ENCODE data around the gene DLGAP3. TPM values are rescaled to one million over a fixed set of nuclear protein-coding genes. Genes with fewer than 3 reads are reported as not detected.

DLGAP3 gene
- total and polyA plus RNA-seq, 2 experiments from 2014 or later: 0.42 to 0.48 TPM

GRCh38 chr1:34899906-34900305 lies 29.5 kb downstream of the DLGAP3 start:
- H3K4me3 ChIP-seq: no peak overlapping the region
- no peaks in the 10 kb centered on the region for H3K27me3 ChIP-seq
- H3K4me1 ChIP-seq (ENCODE audit: low read depth): no peaks in the 10 kb centered on the region
- no peaks in the 10 kb centered on the region for H3K9me3 ChIP-seq (ENCODE audit: low read depth)
- no peak for TF ChIP-seq CTCF (IDR thresholded peaks at IDR 0.05; ENCODE audit: low read depth, low read length)
- no peak overlapping the region for H3K27ac ChIP-seq
- H3K36me3 ChIP-seq: no peaks in the 10 kb centered on the region
- DNase-seq (ENCODE audit: low read depth in 1 of 2, low spot score in 1 of 2): no peak

GRCh38 chr1:34899471-34899870 lies 30.0 kb downstream of the DLGAP3 start:
- no peaks in the 10 kb centered on the region for H3K4me1 ChIP-seq (ENCODE audit: low read depth)
- no peak overlapping the region for H3K27ac ChIP-seq
- H3K27me3 ChIP-seq: no peaks in the 10 kb centered on the region
- TF ChIP-seq CTCF (IDR thresholded peaks at IDR 0.05; ENCODE audit: low read depth, low read length): no peak
- H3K36me3 ChIP-seq: no peaks in the 10 kb centered on the region
- H3K4me3 ChIP-seq: no peak overlapping the region
- H3K9me3 ChIP-seq (ENCODE audit: low read depth): no peaks in the 10 kb centered on the region
- DNase-seq (ENCODE audit: low read depth in 1 of 2, low spot score in 1 of 2): no peak

GRCh38 chr1:34898330-34898761 lies 31.1 kb downstream of the DLGAP3 start:
- H3K27ac ChIP-seq: no peak overlapping the region
- H3K27me3 ChIP-seq: no peaks in the 10 kb centered on the region
- no peaks in the 10 kb centered on the region for H3K4me1 ChIP-seq (ENCODE audit: low read depth)
- DNase-seq (ENCODE audit: low read depth in 1 of 2, low spot score in 1 of 2): no peak
- no peak for TF ChIP-seq CTCF (IDR thresholded peaks at IDR 0.05; ENCODE audit: low read depth, low read length)
- H3K4me3 ChIP-seq: no peak overlapping the region
- no peaks in the 10 kb centered on the region for H3K9me3 ChIP-seq (ENCODE audit: low read depth)
- H3K36me3 ChIP-seq: no peaks in the 10 kb centered on the region

- TF ChIP-seq CTCF (IDR thresholded peaks at IDR 0.05; ENCODE audit: low read depth, low read length): no peak
- Histone ChIP-seq H3K27me3 (no peaks in the 10 kb centered on the region), H3K9me3 (ENCODE audit: low read depth) (no peaks in the 10 kb centered on the region), H3K4me3 (no peak overlapping the region), H3K27ac (no peak overlapping the region), H3K4me1 (ENCODE audit: low read depth) (no peaks in the 10 kb centered on the region), H3K36me3 (no peaks in the 10 kb centered on the region)
- no peak for DNase-seq (ENCODE audit: low read depth in 1 of 2, low spot score in 1 of 2)
These were observed 32.8 kb downstream of the DLGAP3 start for GRCh38 chr1:34896612-34897011.

- H3K4me3 ChIP-seq: no peak overlapping the region
- H3K9me3 ChIP-seq (ENCODE audit: low read depth): no peaks in the 10 kb centered on the region
- H3K27ac ChIP-seq: no peak overlapping the region
- H3K4me1 ChIP-seq (ENCODE audit: low read depth): no peaks in the 10 kb centered on the region
- peaks cover 41% of the 10 kb centered on the region for H3K27me3 ChIP-seq
- H3K36me3 ChIP-seq: no peaks in the 10 kb centered on the region
- no peak for TF ChIP-seq CTCF (IDR thresholded peaks at IDR 0.05; ENCODE audit: low read depth, low read length)
- DNase-seq (ENCODE audit: low read depth in 1 of 2, low spot score in 1 of 2): peak in 1 of 2 donors; percentile 18
These were observed 39.7 kb downstream of the DLGAP3 start for GRCh38 chr1:34889705-34890104.

GRCh38 chr1:34887593-34887992 lies 41.9 kb downstream of the DLGAP3 start:
- Histone ChIP-seq H3K9me3 (ENCODE audit: low read depth) (no peaks in the 10 kb centered on the region), H3K4me3 (no peak overlapping the region), H3K36me3 (no peaks in the 10 kb centered on the region), H3K4me1 (ENCODE audit: low read depth) (no peaks in the 10 kb centered on the region), H3K27ac (no peak overlapping the region), H3K27me3 (peaks cover 62% of the 10 kb centered on the region)
- DNase-seq (ENCODE audit: low read depth in 1 of 2, low spot score in 1 of 2): no peak
- no peak for TF ChIP-seq CTCF (IDR thresholded peaks at IDR 0.05; ENCODE audit: low read depth, low read length)

All from cardiac muscle cell (in vitro differentiated cells and primary cell).